GM19193 (cell line): ENCODE measurements around the gene SERPINA5.

Experiments
- POLR2A ChIP-seq: IDR thresholded peaks from 4 replicates; pipeline ENCODE4 v1.6.1; 2011; ENCODE audit not compliant: insufficient read depth, insufficient read length; ENCODE audit errors: extremely low read depth

Gene SERPINA5

DNA sequence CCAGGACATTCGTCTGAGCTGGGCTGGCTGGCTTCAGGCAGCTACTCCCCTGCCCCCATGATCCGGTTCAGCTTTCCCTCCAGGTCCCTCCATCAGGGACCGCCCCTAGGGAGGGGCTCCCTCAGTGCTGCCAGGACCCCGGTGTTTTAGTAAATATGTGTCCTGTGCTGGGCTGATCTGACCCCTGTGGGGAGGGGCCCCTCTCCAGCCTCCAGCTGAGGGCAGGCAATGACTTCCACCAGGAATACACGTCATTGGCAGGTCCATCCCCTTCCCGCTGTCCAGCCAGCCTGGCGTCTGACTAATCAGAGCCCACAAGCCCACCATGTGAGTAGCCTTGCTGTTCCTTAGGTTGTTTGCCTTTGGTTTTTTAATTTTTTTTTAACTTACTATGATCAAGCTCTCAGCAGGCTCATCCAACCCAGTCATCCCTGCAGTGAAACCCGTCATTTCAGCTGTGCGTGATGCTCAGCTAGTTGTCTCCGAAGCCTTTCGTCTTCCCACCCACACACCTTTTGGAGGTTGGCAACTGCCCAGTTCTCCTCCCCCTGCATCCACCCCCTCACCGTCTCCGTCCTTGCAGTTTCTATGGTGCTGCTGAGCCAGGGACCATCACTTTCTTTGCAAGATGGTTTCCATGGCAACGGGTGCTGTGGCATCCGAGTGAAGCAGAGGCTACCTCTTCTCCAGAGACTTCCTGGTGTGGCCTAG is 35.9 kb upstream of the SERPINA5 start:
- no peak for TF ChIP-seq POLR2A

DNA sequence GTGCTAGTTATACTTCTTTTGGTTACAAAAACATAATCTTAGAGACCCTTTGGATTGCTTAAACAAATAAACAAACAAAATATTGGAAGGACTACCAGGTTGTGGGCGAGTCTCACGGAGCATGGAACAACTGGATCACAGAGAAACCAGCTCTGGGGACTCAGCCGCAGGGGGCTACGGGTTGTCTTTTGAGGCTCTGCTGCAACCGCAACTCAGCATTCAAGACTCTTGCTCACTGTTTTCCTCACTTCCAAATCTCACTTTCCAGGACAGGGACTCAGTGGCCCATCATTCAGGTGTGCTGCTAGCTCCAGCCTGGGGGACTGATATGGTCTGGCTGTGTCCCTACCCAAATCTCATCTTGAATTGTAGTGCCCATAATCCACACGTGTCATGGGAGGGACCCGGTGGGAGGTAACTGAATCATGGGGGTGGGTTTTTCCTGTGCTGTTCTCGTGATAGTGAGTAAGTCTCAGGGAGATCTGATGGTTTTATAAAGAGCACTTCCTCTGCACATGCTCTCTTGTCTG is 34.0 kb upstream of the SERPINA5 start:
- no peak for TF ChIP-seq POLR2A

DNA sequence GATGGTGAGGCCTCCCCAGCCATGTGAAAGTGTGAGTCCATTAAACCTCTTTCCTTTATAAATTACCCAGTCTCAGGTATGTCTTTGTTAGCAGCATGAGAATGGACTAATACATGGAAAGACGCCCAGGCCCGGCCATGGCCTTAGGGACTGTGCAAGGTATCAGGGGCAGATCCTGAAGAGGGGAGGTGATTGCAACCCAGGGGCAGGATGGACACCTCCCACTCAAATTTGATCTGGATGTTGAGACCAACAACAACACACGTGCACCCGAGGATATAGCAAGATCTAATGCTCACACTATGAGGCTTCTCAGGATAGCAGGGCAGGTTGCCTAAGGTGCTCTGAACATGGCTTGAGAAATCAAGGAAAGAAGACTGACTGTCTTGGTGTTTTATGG is 33.5 kb upstream of the SERPINA5 start:
- no peak for TF ChIP-seq POLR2A

DNA sequence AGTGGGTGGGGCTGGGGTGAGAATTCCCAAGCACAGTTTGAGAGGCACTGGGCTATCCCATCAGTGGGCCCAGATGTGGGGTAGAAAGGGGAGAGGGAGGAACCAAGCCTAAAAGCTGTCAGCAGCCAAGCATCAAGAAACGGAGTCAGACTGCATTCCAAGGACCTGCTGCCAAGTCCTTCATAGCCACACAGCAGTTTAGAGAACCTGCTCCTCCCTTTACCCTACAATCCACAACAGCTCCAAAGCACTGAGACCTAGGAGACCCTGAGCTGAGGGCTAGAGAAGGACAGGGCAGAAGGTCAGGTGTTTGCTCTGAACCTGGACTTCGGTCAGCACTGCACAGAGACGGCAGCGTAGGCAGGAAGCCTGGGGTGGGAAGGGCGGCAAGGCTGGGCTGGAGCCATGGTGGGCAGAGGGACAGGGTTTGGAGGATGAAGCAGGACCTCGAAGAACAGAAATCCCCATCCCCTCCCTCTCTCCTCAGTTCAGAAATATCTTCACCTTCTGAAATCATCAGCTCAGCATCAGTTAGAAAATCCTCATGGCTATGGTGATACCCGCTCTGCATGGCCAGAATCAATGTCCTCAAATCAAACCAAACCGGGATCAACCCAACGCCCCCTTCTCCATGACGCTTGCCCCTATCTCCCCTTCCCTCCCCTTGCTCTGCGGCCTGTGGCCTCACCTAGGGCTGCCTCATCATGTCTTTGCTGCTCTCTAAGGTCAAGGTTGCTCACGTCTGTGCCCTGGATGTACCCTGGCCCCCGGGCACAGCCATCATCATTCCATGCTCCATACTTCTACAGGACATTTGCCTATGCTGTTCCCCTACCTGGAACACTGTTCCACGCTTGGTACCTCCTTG is 32.9 kb upstream of the SERPINA5 start:
- TF ChIP-seq POLR2A, result no peak

DNA sequence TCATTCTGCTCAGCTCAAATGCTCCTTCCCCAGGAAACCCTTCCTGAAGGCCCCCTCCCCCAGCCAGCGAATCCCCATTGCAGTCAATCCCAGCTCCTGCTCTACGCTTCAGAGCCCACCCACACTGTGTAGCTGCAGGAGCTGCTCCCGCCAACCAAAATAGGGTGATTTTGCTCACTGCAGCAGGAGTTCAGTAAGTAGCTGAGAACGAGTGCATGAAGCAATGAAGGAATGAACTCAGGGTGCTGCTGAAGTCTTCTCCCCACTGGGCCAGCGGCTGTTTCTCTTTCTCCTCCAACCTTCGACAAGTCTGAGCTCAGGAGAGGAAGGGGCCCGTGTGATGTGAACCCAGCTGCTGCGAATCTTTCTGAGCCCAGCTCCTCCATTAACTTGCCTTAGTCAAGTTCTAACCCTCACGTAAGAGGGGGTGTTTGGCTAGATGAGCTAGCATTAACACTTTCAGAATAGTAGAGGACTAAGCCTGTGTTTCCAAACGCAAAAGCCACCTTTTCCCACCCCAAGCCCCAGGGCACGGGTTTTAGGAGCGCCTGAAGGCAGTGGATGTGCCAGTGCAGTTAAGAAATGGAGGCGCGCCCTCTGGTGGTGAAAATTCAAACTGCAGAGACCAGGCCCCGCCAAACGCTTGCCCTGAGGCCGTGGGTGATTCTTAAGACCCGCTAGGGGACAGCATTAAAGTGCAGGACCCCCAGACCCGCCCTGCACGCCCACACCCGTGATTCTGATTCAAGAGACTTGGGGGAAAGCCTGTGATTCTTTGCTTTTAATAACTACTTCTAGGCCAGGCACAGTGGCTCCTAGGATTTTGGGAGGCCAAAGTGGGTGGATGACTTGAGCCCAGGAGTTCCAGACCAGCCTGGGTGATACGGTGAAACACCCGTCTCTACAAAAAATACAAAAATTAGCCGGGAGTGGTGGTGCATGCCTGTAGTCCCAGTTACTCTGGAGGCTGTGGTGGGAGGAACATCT is 31.9 kb upstream of the SERPINA5 start:
- TF ChIP-seq POLR2A, result no peak

DNA sequence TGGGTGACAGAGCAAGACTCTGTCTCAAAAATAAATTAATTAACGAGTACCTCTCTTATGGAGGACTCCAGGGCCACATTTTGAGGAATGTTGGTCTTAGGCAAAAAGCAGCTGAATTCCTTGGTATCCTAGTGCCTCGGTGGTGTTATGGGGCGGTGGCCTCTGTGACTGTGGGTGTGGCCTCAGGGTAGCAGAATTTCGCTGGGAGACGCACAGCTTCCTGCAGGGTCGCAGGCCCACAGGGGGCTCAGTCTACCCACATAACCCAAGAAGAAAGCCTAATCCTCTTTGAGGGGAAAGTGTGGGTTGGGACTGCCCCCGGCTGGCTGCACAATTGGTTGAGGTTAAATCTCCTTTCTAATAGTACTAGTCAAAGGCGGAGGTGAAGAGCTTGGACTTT is 31.2 kb upstream of the SERPINA5 start:
- no peak for TF ChIP-seq POLR2A

DNA sequence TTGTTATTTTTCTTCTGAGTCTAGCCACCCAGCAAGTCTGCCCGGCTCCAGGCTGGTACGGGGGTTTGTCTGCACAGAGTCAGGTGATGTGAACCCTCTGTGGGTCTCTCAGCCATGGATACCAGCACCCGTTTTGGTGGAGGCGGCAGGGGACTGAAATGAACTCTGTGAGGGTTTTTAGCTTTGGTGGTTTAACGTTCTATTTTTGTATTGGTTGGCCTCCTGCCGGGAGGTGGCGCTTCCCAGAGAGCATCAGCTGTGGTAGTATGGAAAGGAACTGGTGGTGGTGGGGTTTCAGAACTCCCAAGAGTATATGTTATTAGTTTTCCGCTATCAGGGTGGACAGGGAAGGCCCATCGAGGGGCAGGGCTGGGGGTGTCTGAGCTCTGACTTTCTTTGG is 25.2 kb upstream of the SERPINA5 start:
- TF ChIP-seq POLR2A, result no peak

DNA sequence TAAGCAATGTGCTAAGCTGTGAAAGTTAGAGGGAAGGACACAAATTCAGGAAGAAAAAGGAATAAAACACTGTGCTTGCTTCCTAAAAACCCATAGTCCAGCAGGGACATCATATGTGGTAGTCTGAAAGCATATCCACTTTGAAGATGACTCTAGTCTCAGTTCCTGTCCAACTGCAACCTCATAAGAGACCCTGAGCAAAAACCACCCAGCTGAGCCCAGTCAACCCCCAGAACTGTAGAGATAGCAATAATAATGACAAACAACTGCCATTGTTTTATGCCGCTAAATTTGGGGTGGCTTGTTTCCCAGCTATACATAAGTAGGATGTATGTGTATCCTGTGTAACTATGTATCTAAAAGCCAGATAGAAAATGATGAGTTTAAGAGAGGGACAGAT is 23.9 kb upstream of the SERPINA5 start:
- no peak for TF ChIP-seq POLR2A

DNA sequence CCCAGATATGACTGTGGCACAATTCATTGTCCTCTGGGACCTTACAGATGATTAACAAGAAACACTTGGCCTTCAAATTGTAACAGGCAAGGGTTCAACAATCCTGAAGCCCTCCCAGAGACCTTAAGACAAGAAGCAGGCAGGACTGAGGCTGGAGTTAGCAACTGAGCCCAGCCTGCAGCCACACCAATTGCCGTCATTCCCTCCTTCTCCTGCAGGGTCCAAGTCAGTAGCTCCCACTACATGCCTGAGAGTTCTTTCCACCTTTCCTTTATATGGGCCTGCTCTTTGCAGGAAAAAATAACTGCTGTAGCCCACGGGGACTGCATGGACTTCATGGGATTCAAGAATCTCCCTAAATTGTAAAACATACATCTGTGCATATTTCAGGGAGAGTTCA is 22.4 kb upstream of the SERPINA5 start:
- no peak for TF ChIP-seq POLR2A

DNA sequence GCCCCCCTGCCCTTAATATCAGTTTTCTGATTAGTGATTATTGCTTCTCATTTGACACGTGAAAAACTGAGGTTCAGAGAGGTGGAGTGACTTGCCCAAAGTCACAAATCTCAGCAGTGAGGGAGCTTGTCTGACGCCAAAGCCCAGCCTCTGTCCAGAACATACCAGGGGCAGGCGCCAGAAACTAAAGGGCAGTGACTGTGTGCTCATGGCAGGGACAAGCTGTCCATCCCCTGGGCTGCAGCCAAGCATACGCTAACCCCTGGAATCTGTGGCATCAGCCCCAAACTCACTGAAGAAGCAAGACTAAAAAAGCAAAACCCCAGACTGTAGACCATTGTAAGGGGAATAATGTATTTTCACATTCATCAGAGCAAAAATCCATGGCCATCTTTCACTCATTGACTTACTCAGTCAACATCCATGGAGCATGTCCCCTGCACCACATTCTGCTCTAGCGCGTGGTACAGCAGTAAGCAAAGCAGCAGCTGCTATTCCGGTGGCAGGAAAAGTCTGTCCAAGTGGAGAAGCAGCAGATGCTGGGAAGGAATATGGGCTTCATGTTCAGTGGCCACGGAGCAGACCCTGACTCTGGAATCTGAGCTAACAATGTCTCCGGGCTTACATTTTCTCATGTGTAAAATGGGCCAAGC is 21.5 kb upstream of the SERPINA5 start:
- no peak for TF ChIP-seq POLR2A

DNA sequence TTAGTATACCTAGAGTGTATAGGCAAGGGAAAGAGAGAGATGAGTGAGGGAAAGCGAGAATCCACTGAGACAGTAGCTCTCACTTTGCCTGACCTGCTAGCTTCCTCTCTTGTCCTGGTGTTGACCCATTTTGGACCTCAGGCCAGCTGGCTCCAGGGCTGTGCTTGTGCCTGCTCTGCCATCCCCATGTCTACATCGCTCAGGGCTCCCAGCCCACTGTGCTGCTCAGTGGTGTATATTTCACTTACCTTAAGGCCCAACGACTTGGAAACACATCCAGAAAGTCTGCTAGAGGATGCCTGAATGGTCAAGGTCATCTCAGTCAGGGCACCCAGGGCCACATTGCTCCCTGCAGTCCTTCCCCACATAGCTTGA is 20.9 kb upstream of the SERPINA5 start:
- TF ChIP-seq POLR2A, result no peak

DNA sequence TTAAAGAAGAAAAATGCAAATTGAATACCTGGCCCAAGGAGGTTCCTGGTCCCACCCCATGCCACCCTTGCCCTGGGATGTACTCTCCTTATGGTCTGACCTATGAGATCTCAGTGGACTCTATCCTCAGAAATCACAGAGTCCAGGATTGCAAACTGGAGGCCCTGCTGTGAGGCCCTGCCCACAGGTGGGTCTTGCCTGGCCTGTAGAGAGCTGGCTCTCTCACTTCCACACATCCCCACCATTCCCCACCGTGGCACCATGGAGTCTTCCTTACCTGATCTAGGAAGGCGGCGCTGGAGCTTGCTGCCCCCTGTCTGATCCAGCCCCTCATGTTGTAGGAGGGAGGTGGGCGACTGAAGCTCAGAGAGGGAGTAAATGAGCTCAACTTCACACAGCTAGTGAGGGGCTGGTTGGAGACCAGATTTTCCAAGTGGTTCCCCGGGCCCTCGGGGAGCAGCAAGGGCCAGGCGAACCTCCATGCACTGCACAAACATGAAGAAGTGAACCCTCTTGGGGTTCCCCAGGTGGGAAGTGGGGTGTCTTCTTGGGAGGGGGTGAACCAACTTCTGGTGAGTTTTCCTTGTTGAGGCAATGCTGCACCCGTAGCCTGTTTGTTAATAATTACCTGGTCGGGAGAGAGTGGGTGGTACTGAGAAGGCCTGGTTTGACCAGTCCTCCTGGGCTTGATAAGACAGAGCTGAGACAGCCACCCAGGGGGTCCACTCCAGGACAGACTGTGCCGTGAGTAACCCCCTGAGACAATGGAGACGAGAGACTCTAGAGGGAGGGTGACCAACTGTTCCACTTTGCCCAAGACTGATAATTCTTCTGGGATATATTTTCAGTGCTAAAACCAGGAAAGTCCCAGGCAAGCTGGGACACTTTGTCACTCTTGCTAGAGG is 20.2 kb upstream of the SERPINA5 start, which contains the start of gene SERPINA4:
Gene SERPINA4 (plus strand): TSS at position 692 of the 905 bp plus-strand sequence. CDS start 2,041 bp downstream, outside the sequence.
- TF ChIP-seq POLR2A, result no peak

DNA sequence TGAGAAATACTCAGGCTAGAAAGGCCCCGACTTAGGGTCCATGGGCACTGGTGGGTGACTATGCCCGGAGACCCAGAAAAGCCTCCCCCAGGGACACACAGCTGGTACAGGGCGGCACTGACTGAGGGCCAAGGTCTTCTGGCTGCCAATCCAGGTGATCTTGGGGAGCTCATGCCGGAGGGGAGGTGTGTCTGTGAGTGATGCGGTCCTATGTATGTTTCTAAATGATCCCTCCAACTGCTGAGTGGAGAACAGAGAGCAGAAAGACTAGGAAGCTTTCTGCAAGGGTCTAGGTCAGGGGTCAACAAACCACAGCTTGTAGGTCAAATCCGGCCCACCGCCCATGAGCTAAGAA is 19.6 kb upstream of the SERPINA5 start:
- no peak for TF ChIP-seq POLR2A
